Esophagus (tissue), 2 donors: ENCODE results near the gene ESR1. TPM values are rescaled to one million over a fixed set of nuclear protein-coding genes. Genes with fewer than 3 reads are reported as not detected.
"Not testable (repeated sequence)": the region's sequence is repeated elsewhere in the genome, so short reads cannot be mapped to it uniquely, and the experiment has no call there.

Source experiments
- H3K27ac ChIP-seq, 2 donors: one replicate each; pipeline ENCODE4 v1.5.1; 2013; ENCODE audit warnings: low read depth in 2 of 2, mild to moderate bottlenecking in 2 of 2, inconsistent platforms in 1 of 2, low read length in 1 of 2, moderate library complexity in 1 of 2
- H3K27me3 ChIP-seq, 2 donors: one replicate each; pipeline ENCODE4 v1.6.1; 2013; ENCODE audit warnings: low read length in 2 of 2, control low read depth in 1 of 2, mild to moderate bottlenecking in 1 of 2; ENCODE audit not compliant: insufficient read depth in 2 of 2, control insufficient read depth in 1 of 2
- H3K36me3 ChIP-seq, 2 donors: one replicate each; pipeline ENCODE4 v1.6.1; 2013; ENCODE audit warnings: low read length in 1 of 2; ENCODE audit not compliant: control insufficient read depth in 2 of 2, insufficient read depth in 2 of 2
- H3K4me1 ChIP-seq, 2 donors: one replicate each; pipeline ENCODE4 v1.6.1; 2013; ENCODE audit warnings: low read length in 1 of 2; ENCODE audit not compliant: control insufficient read depth in 2 of 2, insufficient read depth in 2 of 2
- H3K4me3 ChIP-seq, 2 donors: one replicate each; pipeline ENCODE4 v1.5.1; 2013; ENCODE audit warnings: low read length in 2 of 2, mild to moderate bottlenecking in 2 of 2, low read depth in 1 of 2, moderate library complexity in 1 of 2
- H3K9me3 ChIP-seq, 2 donors: one replicate each; pipeline ENCODE4 v1.6.1; 2013; ENCODE audit warnings: mild to moderate bottlenecking in 2 of 2, low read depth in 1 of 2, low read length in 1 of 2, moderate library complexity in 1 of 2; ENCODE audit not compliant: control insufficient read depth in 2 of 2, insufficient read depth in 1 of 2
- WGBS, 2 donors: extraction: QIAGEN DNeasy Blood & Tissue Kit; methylation state at CpG; one replicate each; pipeline ENCODE4 v1.1.7; 2013; 5-methylcytosine and 5-hydroxymethylcytosine counted together
- polyA plus RNA-seq, 2 donors: library from polyadenylated mRNA; stranded (reverse); fragments of 200-250 nt; gene quantifications; one replicate each; pipeline ENCODE4 v1.2.3, GENCODE V29; 2013
- donor health status: healthy with polysubstance abuse.
- donor health status: Bipolar disorder and iron deficiency.

ESR1 gene
- polyA plus RNA-seq, 2 donors: 0.05 to 0.14 TPM

- H3K4me3 ChIP-seq: no peak overlapping the region
- no peak overlapping the region for H3K27ac ChIP-seq
- H3K4me1 ChIP-seq: no peaks in the 10 kb centered on the region
- H3K9me3 ChIP-seq: no peaks in the 10 kb centered on the region
- no peaks in the 10 kb centered on the region for H3K36me3 ChIP-seq
- WGBS, 2 donors: 85 to 94% methylated on average over 2 of the region's 2 CpGs
- no peaks in the 10 kb centered on the region for H3K27me3 ChIP-seq
These were observed 35.3 kb downstream of the ESR1 start for GRCh38 chr6:151842816-151843215.

- Histone ChIP-seq H3K27ac (no peak overlapping the region), H3K27me3 (no peaks in the 10 kb centered on the region), H3K9me3 (no peaks in the 10 kb centered on the region), H3K4me1 (no peaks in the 10 kb centered on the region), H3K4me3 (no peak overlapping the region), H3K36me3 (no peaks in the 10 kb centered on the region)
- WGBS, 2 donors: 18 to 21% methylated on average over 1 of the region's 1 CpG
These were observed 39.6 kb downstream of the ESR1 start for GRCh38 chr6:151847064-151847463.

- no peaks in the 10 kb centered on the region for H3K36me3 ChIP-seq
- no peaks in the 10 kb centered on the region for H3K9me3 ChIP-seq
- WGBS, 2 donors: 50 to 57% methylated on average over 5 of the region's 5 CpGs
- H3K4me1 ChIP-seq: no peaks in the 10 kb centered on the region
- H3K27ac ChIP-seq: no peak overlapping the region
- H3K4me3 ChIP-seq: no peak overlapping the region
- no peaks in the 10 kb centered on the region for H3K27me3 ChIP-seq
These were observed 43.1 kb downstream of the ESR1 start for GRCh38 chr6:151850479-151851003.

GRCh38 chr6:151858294-151858693 is 50.8 kb downstream of the ESR1 start:
- no peaks in the 10 kb centered on the region for H3K27me3 ChIP-seq
- no peaks in the 10 kb centered on the region for H3K9me3 ChIP-seq
- H3K4me1 ChIP-seq: no peaks in the 10 kb centered on the region
- H3K27ac ChIP-seq: no peak overlapping the region
- WGBS, 2 donors: 59 to 73% methylated on average over 2 of the region's 2 CpGs
- H3K36me3 ChIP-seq: no peaks in the 10 kb centered on the region
- H3K4me3 ChIP-seq: no peak overlapping the region

- no peaks in the 10 kb centered on the region for H3K9me3 ChIP-seq
- 80 to 92% methylated on average over 3 of the region's 3 CpGs for WGBS, 2 donors
- no peak overlapping the region for H3K4me3 ChIP-seq
- no peaks in the 10 kb centered on the region for H3K27me3 ChIP-seq
- no peaks in the 10 kb centered on the region for H3K36me3 ChIP-seq
- H3K27ac ChIP-seq: no peak overlapping the region
- H3K4me1 ChIP-seq: no peaks in the 10 kb centered on the region
These were observed 55.0 kb downstream of the ESR1 start for GRCh38 chr6:151862461-151862860.

GRCh38 chr6:151867361-151867869 is 59.9 kb downstream of the ESR1 start:
- H3K4me3 ChIP-seq, H3K4me1 ChIP-seq, H3K27ac ChIP-seq, H3K9me3 ChIP-seq, H3K36me3 ChIP-seq, H3K27me3 ChIP-seq: not testable (repeated sequence)
- 53 to 58% methylated on average over 4 of the region's 4 CpGs for WGBS, 2 donors

GRCh38 chr6:151869345-151869744 is 61.9 kb downstream of the ESR1 start:
- WGBS, 2 donors: 78 to 80% methylated on average over 1 of the region's 1 CpG
- Histone ChIP-seq H3K4me3 (no peak overlapping the region), H3K36me3 (no peaks in the 10 kb centered on the region), H3K27ac (no peak overlapping the region), H3K27me3 (no peaks in the 10 kb centered on the region), H3K9me3 (no peaks in the 10 kb centered on the region), H3K4me1 (no peaks in the 10 kb centered on the region)

GRCh38 chr6:151869787-151870186 is 62.3 kb downstream of the ESR1 start:
- H3K27me3 ChIP-seq: no peaks in the 10 kb centered on the region
- H3K36me3 ChIP-seq: no peaks in the 10 kb centered on the region
- H3K27ac ChIP-seq: no peak overlapping the region
- H3K4me1 ChIP-seq: no peaks in the 10 kb centered on the region
- no peaks in the 10 kb centered on the region for H3K9me3 ChIP-seq
- WGBS, 2 donors: 60 to 61% methylated on average over 1 of the region's 1 CpG
- no peak overlapping the region for H3K4me3 ChIP-seq

GRCh38 chr6:151870375-151870774 is 62.9 kb downstream of the ESR1 start:
- H3K27ac ChIP-seq: no peak overlapping the region
- H3K36me3 ChIP-seq: no peaks in the 10 kb centered on the region
- H3K4me3 ChIP-seq: no peak overlapping the region
- H3K9me3 ChIP-seq: no peaks in the 10 kb centered on the region
- no peaks in the 10 kb centered on the region for H3K4me1 ChIP-seq
- no peaks in the 10 kb centered on the region for H3K27me3 ChIP-seq
- 92 to 93% methylated on average over 2 of the region's 2 CpGs for WGBS, 2 donors

- Histone ChIP-seq H3K4me3 (no peak overlapping the region), H3K36me3 (no peaks in the 10 kb centered on the region), H3K4me1 (no peaks in the 10 kb centered on the region), H3K27ac (no peak overlapping the region), H3K9me3 (no peaks in the 10 kb centered on the region), H3K27me3 (no peaks in the 10 kb centered on the region)
- 5 to 41% methylated on average over 1 of the region's 1 CpG for WGBS, 2 donors
These were observed 68.0 kb downstream of the ESR1 start for GRCh38 chr6:151875524-151875923.
